ENCODE data around the gene ST6GAL1.
"Not testable (repeated sequence)": the region's sequence is repeated elsewhere in the genome, so short reads cannot be mapped to it uniquely, and the experiment has no call there.

The ST6GAL1 gene

DNA sequence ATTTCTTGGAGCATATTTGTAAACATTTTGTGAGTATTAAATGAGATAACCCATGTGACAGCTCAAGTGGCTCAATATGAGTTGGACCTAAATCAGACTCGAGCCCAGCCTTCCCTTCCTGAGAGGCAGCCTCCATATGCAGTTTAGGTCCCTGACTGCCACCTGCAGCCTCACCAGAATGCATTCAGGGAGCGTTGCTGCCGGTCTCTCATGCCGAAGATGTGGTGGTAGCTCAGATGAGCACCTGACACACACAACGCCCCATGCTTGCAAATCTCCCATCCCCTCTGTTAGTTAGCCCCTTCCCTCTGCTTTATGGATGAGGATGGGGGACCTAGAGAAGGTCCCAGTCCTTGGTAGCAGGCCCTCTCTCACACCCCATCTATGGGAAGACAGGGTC lies 9.2 kb downstream of the ST6GAL1 start:
- no peak for DNase-seq (ENCODE audit: low read depth in 1 of 2, low spot score in 1 of 2)

DNA sequence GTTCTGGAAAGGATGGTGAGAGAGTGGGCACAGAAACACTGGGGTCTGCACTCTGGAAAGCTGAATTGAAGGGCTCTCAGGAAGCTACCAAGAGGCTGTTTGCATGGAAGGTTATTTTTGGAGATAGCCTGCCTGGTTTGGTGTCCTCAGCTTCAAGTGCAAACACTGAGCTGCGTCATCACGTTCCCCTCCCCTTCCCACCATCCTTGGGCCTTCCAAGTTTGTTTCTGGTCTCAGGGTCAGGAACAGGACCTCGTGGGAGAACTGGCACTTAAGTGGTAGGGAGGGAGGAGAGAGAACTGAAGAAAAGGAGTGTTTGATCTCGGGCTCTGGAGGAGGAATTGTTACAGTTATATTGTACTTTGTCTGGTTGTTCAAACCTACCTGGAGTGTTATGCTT lies 10.6 kb downstream of the ST6GAL1 start:
- no peak for DNase-seq (ENCODE audit: low read depth in 1 of 2, low spot score in 1 of 2)

DNA sequence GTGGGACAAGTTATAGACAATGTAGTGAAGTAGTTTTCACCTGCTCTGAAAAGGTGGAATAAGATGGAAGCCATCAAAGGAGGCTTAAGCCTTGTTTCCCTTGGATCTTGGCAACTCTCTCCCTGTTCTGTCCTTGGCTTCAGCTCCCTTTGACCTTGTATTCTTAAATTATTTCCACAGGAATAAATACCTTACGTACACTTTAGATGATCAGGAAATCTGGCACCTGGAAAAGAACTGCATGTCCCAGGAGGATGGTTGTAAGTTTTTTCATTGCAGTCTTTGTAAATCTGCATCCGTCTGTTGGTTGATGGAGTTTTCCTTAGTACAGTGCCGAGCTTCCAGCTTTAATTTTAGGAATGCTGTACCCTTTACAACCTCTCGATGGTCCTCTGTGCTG lies 11.8 kb downstream of the ST6GAL1 start:
- DNase-seq (ENCODE audit: low read depth in 1 of 2, low spot score in 1 of 2), result no peak

DNA sequence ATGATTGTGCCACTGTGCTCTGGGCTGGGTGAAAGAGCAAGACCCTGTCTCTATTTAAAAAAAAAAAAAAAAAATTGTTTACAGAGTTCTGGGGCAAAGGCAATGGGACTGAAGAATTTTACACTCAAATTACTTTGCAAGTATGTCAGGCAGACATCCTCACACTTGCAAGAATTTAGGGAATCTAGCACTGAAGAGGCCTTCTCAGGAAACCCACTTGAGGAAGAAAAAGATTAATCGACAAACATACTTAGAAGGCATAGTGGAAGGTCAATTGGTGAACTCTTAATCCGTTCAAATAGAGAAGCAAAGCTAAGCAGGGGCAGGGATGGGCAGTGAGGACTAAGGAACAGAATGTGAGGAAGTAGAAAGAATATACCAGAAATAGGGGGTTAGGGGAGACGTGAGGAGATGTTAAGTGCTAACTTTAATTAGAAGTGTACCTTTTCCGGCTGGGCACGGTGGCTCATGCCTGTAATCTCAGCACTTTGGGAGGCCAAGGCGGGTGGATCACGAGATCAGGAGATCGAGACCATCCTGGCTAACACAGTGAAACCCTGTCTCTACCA lies 15.0 kb downstream of the ST6GAL1 start:
- DNase-seq (ENCODE audit: low read depth in 1 of 2, low spot score in 1 of 2), result no peak

DNA sequence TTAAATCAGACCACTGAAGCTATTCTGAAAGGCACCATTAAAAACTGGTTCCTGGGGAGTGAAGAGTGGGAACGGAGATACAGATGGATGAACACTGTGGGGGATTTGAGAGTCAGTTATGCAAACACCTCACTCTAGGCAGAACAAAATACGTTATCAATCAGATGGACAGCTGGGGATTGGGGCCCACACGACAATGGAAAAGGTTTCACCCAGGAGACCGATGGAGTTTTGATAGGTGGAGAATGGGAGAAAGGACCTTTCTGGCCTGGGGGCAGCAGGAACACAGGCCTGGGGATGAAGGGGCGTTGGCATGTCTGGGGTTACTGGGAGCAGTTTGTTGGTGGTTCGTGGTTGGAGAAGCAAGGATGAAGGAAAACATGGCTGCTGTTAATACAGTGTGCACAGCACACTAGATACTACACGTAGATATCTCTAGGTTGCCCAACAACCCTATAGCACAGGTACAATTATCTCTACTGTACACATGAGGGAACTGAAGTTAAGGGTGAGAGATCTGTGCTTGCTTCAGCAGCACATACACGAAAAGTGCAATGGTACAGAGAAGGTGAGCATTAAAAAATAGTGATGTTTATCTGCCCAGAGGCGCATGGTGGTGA lies 16.5 kb downstream of the ST6GAL1 start:
- DNase-seq (ENCODE audit: low read depth in 1 of 2, low spot score in 1 of 2), result no peak

DNA sequence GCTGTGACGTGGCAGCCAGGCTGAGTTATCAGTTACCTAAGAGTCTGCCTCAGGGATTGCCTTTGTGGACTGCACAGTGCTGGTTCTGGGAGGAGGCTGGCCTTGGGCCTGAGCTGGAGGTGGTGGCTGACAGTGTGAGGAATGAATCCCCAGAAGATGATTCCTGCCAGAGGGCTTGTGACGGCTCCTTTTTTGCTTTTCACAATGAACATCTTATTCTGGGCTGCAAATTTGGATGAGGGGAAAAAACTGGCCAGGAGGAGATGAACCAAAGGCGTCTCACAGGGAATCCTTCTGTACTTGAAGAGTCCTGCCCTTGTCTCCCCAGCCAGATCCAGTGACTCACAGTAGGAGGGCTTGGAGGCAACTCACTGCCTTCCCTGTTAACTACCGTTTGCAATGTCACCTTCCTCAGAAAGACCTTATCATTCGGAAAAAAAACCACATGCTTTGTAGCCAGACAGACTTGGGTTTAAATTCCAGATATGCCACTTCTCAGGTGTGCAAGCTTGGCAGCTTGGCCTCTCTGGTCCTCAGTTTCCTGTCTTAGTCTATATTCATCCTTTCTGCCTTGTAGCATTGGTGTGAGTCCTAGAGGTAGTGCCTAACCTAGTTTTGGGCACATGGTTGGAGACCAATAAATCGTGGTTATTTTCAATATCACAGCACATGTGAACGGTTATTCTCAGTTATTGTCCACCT lies 19.1 kb downstream of the ST6GAL1 start:
- no peak for DNase-seq (ENCODE audit: low read depth in 1 of 2, low spot score in 1 of 2)

DNA sequence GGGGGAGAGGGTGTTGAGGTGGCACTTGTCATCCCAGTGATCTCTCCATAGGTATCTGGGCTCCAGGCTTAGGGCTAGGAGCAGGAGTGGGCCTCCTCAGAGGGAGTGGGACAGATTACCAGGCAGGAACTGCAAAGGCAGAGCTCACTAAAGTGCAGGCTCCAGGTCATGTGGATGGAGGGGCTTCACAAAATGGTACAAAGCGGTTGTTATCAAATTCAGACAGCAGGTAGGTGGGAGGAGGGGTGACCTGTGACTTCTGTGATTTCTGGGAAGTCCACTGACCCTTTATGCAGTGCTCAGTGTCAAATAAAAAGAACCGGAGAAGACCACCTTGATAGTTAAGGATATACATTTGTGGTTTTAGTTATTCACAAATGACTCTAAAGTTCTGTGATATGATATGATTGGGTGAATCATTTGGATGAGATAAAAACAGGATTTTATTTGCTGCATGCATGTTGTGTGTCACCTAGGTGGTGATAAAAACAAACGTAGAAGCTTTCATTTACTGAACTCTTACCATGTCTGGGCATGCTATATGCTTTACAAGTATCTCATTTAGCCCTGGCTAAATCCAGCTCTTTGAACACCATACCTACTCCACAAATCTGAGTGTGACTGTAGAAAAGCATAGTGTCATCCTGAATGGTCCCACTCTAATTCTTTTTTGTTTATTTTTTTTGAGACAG lies 20.2 kb downstream of the ST6GAL1 start:
- no peak for DNase-seq (ENCODE audit: low read depth in 1 of 2, low spot score in 1 of 2)

DNA sequence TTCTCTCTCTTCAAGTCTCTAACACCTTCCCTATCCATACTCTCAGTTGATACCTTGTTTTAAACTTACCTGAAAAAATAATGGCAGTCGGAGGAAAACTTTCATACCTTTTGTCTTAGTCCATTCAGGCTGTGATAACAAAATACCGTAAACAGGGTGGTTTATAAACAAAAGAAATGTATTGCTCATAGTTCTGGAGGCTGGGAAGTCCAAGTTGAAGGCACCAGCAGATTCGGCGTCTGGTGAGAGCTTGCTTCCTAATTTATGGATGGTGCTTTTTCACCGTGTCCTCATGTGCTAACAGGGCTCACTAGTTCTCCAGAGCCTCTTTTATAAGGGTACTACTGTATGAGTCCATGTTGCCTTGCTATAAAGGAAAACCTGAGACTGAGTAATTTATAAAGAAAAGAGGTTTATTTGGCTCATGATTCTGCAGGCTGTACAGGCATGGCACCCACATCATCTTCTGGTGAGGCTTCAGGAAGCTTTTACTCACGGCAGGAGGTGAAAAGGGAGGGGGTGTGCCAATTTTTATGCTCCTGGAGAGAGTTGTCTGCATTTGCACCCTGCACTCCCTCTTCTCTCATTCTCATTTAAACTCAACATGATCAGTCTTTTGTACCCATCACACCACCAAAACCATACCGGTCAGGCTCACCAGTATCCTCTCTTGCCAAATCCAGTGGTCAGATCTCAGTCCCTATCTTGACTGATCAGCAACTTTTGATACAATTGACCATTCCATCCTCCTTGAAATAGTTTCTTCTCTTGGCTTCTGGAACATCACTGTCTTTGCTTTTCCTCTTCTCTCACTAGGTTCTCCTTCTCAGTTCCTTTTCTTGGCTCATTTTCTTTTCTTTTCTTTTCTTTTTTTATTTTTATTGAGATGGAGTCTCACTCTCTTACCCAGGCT lies 21.6 kb downstream of the ST6GAL1 start:
- DNase-seq (ENCODE audit: low read depth in 1 of 2, low spot score in 1 of 2), result no peak

DNA sequence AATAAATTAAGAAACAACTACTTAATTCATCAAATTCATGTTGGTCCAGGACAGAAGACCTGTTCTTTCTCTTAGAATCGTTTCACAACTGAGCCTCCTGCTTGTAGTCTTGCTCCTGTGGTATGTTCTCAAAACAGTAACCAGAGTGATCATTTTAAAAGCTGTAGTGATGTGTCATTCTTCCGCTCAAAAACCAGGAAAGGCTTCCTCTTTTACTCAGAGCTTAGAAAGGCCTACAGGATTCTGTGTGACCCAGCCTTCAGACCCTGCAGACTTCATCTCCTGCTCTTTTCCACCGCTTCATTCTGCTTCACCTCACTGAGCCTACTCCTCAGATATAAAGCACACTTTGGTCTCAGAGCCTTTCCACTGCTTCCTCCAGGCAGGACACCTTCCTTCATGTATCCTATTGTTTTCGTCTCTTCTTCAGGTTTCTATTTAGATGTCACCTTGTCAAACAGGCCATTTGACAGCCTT lies 22.7 kb downstream of the ST6GAL1 start:
- DNase-seq (ENCODE audit: low read depth in 1 of 2, low spot score in 1 of 2), result no peak

DNA sequence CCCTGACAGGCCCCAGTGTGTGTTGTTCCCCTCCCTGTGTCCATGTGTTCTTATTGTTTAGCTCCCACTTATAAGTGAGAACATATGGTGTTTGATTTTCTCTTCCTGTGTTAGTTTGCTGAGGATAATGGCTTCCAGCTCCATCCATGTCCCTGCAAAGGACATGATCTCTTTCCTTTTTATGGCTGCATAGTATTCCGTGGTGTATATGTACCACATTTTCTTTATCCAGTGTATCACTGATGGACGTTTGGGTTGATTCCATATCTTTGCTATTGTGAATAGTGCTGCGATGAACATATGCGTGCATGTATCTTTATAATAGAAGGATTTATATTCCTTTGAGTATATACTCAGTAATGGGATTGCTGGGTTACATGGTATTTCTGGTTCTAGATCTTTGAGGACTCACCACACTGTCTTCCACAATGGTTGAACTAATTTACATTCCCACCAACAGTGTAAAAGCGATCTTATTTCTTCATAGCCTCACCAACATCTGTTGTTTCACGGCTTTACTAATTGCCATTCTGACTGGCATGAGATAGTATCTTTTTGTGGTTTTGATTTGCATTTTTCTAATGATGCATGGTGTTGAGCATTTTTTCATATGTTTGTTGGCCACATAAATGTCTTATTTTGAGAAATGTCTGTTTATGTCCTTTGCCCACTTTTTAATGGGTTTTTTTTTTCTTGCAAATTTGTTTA lies 23.8 kb downstream of the ST6GAL1 start:
- not testable (repeated sequence) for DNase-seq (ENCODE audit: low read depth in 1 of 2, low spot score in 1 of 2)

DNA sequence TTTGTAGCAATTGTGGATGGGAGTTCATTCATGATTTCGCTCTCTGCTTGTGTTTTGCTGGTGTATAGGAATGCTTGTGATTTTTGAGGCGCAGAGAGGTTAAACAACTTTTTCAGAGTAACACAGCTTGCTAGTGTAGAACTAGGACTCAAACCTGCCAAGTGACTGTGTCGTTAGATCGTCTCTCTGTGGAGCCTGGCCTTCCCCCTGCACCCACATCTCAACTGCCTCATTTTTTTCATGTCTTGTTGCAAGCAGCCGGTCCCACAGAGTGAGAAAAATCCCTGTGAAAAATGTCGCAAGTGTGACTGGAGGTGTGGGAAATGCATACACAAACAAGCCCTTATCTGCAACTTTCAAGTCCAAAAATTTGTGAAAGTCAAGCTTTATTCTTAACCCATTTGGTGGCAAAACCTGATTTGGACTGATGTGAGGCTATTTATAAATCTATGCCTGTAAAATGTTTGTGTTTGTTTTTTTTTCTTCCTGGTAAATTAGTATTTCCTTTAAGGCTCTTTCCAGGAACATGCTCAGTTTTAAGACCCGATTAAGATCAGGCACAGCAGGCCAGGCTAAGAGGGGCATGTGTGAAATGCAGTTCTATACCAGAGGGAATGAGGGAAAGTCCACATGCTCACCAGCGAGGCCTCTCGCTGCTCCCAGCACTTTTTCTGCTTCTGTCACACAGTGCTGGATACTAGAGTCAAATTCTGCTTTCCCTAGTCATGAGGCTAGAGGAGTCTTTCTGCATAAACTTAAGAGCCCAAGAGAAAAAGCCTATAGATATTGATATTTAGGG lies 25.8 kb downstream of the ST6GAL1 start:
- no peak for DNase-seq (ENCODE audit: low read depth in 1 of 2, low spot score in 1 of 2)

DNA sequence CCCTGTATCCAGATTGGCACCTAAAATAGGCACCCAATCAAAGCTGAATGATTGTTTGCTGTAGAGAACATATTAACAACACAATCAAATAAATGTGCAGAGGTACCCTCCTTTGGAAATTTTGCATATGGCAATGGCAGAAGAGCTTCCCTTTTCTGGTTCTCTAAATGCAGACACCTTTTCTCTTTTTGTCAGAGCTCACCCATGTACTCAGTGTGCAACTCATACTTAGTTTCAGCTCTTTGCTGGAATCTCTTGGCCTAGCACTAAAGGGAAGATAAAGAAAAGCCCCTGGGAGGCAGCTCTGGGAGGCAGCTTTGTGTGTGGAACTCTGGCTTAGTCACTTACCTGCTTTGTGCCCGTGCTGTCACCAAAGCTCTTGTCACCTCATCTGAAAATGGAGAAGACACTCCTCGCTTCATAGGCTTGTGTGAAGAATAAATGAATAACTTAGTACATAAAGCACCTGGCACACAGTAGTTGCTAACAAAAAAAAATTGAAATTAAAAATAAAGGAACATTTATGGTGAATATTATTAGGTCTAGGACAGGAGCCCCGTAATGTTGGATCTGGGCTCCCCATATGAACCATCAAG lies 28.8 kb downstream of the ST6GAL1 start:
- DNase-seq (ENCODE audit: low read depth in 1 of 2, low spot score in 1 of 2), result no peak

DNA sequence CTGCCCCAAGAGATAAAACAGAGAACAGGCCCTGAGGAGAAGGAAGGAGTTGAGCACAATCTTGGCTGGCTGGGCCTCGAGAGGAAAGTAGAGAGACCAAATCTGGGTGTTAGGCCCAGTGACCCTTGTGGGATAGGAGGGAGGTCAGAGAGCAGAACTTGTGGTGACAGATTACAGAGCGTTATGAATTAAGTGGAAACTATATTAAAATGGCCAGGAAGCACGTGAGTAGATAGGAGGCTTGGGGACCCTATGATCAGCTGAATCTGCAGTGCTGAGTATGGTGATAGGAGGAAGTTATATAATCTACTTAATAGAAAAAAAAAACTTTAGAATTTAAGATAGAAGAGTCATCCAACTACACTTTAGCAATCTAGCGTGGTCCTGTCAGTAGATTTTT lies 30.0 kb downstream of the ST6GAL1 start:
- DNase-seq (ENCODE audit: low read depth in 1 of 2, low spot score in 1 of 2), result no peak

DNA sequence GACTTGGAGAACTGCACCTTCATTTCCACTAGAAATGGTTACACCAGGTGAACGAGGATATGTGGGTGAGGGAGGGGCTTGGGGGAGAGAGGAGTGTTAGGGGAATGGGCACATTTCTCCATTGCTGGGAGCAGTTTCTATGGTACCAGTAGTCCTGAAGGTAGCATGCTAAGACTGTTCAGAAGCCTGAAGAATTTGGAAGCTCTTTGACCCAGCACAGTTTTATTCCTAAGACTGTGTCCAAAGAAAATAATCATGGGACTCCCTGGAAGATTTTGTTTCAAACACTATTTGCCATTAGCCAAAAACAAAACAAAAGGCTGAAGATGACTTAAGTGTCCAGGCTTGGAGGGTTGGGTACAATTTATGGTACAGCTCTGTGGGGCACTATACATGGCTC lies 32.1 kb downstream of the ST6GAL1 start:
- no peak for DNase-seq (ENCODE audit: low read depth in 1 of 2, low spot score in 1 of 2)

DNA sequence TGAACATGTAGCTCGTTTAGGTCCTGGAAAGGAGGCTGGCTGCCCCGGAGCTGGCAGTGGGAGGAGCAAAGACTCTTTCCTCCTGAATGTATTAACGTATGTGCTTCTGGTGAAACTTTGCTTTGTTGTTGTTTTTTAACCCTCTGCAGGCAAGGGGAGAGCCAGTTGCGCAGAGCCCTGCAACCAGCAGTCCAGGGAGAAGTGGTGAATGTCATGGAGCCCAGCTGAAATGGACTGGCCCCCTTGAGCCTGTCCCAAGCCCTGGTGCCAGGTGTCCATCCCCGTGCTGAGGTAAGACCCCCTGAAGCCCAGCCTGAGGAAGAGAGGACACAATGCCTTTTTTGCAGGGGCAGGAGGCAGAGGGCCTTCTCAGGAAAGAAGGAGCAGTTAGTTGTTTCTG lies 33.3 kb downstream of the ST6GAL1 start:
- no peak for DNase-seq (ENCODE audit: low read depth in 1 of 2, low spot score in 1 of 2)

DNA sequence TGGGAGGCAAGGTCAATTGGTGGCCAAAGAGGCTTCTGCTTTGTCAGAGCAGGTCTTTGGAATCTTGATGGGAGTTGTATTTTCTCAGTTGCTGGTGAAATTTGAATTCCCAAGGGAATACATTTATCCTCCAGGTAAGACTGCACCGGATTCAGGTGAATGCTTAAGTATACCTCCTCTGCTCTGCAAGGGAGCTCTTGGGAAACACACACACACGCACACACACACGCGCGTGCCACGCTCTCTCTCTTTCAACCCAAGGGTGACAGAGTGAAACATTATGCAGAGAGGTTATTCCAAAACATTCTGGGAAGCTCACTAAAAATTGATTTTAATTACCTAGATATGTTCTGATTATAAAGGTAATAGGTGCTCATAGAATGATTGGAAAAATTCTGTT lies 33.7 kb downstream of the ST6GAL1 start:
- no peak for DNase-seq (ENCODE audit: low read depth in 1 of 2, low spot score in 1 of 2)

DNA sequence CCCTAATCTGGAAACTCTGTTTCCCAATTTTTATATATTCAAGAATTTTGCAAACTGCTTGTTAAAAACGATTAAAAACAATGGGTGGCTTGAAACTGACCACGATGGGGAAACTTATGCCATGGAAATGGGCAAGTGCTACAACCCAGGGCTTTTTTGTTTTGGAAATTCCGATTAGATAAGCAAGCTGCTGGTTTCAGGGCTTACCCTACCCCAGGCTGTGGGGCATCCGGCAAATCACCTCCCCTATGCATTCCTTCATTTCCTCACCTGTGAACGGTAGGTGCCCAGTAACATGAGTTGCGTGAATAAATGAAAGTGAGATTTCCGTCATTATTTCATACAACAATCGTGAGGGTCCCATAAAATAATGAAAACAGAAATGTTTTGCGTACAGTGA lies 34.3 kb downstream of the ST6GAL1 start:
- DNase-seq (ENCODE audit: low read depth in 1 of 2, low spot score in 1 of 2), result no peak

DNA sequence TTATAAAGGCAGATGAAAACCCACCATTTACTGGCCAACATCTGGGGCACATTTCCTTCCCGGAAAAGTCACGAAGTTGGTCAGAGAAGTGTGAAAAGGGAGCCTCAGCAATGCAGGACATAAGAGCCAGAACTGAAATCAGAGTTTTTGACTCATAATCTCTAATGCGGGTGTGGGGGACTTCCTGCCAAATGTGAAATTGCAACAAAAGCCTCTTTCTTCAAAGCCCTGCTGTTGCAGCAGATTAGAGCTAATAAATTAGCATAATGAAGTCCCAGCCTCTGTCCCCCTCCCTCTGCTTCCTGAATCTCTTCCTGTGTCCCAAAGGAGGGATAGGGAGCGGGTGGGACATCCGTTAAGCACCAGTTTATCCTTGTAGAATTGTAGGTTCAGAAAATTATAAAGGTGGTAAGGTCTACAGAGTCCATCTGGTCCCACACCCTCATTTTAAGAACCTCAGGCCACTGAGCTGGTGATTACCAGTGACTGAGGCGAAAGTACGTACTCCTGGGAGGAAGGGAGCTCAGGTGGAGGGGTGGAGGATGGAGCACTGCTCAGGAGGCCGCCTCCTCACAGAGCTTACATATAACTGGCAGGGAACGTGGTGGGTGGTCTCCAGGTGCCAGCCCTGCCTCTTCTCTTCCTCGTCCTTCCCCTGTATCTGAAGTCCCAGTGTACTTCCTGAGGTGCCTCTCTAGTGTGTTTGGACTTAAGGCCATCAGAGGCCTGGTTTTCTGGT lies 35.0 kb downstream of the ST6GAL1 start:
- no peak for DNase-seq (ENCODE audit: low read depth in 1 of 2, low spot score in 1 of 2)

DNA sequence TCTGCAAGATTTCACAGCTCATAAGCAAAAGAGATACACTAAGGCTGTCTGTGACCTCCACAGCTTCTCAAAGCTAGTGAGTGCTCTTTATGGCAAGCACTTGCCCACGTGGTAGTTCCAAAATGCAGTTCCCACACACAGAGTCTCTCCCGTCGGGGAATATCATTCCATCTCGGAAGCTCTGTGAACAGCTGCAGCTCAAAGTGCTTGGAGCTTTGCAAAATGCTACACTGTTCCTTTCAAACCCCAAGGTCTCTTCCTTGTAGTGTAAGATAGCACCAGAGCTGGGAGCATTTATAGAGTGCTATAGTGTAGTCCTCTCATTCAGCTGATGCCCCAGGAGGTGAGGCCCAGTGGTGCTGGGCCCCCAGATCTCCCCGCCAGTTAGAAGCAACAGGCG lies 36.1 kb downstream of the ST6GAL1 start:
- DNase-seq (ENCODE audit: low read depth in 1 of 2, low spot score in 1 of 2), result no peak

Data from activated T-helper 1 cell treated with anti-CD3 and anti-CD28 coated beads, Interleukin-2, amount 50 U/mL, for 16 hours (primary cell).